ENCODE measurements around the gene UGT1A6. TPM values are rescaled to one million over a fixed set of nuclear protein-coding genes. Genes with fewer than 3 reads are reported as not detected.

UGT1A6 gene
- total RNA-seq, 1 experiment from 2014 or later, result not detected

GRCh38 chr2:233801357-233802131 is 108.9 kb downstream of the UGT1A6 start:
- DNase-seq (ENCODE audit: low spot score), result peak; percentile 85

GRCh38 chr2:233802132-233802815 is 109.6 kb downstream of the UGT1A6 start:
- DNase-seq (ENCODE audit: low spot score), result no peak

DNA sequence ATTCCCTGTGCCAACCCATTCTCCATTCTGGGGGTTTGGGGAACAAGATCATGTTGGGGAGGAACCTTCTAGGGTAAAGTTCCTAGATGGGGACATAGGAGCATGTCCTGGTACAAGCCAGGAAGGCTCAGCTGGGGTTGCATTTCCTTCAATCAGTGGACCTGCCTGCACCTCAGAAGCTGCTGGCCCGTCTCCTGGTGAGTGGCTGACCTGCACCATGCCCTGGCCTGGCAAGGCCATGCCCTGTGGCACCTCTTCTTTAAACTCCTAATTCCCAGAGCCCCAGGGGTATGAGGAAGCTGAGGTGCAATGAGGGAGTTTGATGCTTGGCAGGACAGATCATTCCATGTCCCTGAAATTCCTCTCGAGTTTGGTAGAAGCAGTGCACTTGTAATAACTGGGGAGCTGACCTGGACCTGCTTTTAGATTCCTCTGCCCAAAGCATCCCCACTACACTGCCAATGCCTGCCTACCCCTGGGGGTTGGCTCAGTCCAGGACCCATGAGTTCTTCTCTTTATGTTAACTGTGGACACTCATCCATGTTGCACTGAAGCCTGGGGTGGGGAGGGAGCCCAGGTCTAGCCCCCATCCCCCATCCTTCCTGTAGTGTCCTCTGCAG is 110.7 kb downstream of the UGT1A6 start:
- DNase-seq (ENCODE audit: low spot score), result no peak

DNA sequence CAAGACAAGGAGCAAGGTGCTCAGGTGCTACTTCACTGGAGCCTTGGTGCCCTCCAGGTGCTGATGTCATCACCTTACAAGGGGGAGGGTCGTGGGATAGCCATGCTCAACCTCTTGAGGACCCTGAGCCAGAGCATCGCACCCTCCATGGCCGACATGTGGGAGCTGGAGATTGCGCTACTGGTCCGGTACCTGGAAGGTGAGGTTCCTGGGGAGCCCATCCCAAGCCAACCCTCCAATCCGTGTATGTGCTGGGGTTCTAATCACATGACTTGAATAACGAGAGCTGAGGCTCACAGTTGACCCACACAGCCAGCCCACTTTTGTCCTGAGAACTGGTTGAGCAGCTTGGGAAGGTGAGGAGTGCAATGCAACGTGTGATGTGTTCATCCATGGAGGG is 111.3 kb downstream of the UGT1A6 start:
- DNase-seq (ENCODE audit: low spot score), result no peak

GRCh38 chr2:233807215-233807865 is 114.7 kb downstream of the UGT1A6 start:
- DNase-seq (ENCODE audit: low spot score), result no peak

DNA sequence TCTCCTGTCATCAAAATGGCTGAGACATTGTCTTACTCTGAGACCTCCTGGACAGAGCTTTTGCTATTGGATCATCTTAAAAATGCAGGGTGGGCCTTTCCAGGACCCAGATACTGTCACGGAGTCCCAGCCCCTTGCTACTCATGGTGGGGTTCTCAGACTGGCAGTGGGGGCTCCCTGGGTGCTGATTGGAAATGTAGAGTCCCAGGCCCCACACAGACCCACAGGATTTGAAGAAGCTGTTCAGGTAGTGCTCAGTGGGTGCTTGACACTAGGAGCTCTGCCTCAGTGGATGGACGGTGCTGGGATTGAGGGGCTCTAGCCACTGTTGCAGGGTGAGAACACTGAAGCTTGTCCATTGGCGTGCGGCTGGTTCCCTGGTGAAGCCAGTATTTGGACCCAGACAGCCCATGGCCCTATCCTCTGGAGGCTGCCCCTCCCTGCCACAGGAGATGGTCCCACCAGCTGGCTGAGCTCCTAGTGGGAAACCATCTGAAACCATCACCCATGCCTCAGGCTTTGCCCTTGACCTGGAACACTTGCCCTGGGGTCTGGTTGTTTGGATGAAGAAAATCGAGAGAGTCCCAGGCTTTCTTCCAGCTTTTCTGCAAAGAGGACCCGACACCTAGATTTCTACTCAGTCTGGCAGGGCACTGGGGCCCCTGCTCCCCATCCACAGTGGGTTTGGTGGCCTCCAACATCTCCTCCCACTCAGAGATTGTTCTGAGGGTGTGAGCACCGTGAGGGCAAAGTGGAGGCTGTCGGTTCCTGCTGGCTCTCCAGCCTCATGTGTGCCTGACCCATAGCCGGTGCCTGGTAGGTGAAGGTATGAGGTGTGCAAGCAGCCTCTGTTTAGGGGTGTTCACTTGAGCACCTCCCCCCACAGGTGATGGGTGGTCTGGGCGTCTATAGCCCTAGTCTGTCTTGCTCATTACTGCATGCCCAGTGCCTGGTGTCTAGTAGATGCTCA is 115.6 kb downstream of the UGT1A6 start:
- DNase-seq (ENCODE audit: low spot score), result no peak

GRCh38 chr2:233810385-233810784 is 117.7 kb downstream of the UGT1A6 start:
- no peak for DNase-seq (ENCODE audit: low spot score)

DNA sequence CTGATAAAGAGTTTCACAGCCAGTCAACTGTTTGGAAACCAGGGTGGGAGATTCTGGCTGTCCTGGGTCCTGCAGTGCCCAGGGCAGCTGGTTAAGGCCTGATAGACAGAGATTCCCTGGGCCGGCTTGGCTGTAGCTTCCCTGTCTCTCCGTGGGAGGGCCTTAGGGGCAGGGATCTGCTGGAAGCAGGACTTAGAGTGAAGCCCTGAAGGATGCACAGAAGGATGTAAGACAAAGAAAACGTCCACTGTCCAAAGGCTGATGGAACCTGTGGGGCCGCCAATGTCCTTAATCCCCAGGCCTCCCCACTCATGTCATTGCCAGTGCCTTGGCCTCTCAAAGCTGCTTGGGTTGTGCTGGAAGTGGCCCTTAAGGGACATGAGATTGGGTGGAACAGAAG is 118.4 kb downstream of the UGT1A6 start:
- no peak for DNase-seq (ENCODE audit: low spot score)

- DNase-seq (ENCODE audit: low spot score), result no peak
Measured at GRCh38 chr2:233811732-233812131, 119.0 kb downstream of the UGT1A6 start.

DNA sequence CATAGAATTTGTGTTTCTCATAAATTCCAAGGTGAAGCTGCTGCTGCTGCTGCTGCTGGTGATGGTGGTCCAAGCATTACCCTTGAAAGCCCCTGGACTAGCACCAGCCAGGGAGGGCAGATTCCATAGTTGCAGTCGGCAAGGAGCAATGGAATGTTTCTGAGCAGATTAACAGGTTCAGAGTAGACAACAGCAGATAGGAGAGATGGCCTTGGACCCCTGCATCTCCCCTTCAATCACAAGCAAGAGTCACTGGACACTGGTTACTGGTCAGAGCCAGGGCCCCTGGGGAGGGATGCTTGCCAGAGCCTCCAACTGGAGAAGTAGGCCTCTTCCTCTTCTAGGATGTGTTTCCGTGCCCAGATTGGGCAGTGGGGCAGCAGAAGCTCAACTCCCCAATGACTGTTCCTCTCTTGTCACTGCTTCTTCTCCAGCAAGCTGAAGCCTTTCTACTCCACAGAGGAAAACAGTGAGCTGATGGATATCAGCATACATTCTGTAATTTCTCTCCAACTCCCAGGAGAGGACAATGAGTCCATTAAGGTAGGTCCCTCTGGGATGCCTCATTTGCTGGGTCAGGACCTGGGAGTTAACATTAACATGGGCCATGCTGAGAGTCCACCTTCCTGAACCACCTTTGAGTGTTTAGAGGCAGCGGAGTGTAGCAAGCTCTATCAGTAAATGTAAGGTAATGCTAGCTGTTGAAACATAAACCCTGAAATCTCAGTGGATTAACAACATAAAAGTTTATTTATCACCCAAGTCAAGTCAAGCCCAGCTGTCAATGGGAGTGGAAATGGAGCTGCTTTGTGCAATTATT is 120.8 kb downstream of the UGT1A6 start:
- DNase-seq (ENCODE audit: low spot score), result no peak

DNA sequence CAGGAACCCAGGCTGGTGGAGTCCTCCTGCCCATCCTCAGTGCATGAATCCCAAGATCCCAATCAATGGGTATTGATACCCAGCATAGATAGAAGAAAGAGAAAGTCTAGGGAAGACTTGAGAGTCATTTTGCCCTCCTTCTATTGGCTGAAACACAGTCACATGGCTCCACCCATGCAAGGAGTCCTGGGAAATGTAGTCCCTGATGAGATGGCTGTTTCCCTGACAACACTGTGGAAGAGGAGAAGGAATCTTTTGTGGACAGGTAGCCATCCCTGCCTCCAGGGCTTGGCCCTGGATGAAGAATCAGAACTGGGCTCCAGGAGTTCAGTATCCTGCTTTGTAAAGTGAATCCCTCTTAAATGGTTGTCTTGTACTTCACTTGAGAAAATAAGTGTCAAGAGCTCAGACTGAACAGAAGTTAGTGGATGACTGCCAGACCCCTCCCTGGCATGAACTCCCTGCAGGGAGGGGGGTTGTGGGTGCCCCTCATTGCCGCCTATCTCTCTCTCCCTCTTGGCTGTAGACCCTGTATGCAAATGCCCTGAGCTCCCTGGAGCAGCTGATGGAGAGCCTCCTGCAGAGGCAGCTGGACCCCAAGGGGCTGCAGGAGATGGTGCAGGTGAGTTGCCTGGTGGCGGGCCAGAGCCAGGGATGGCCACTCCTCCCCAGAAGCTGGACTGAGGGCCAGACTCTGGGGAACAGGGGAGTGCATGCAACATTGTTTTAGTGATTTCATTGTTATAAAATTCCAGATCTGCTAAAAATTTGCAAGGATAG is 121.6 kb downstream of the UGT1A6 start:
- DNase-seq (ENCODE audit: low spot score), result no peak

DNA sequence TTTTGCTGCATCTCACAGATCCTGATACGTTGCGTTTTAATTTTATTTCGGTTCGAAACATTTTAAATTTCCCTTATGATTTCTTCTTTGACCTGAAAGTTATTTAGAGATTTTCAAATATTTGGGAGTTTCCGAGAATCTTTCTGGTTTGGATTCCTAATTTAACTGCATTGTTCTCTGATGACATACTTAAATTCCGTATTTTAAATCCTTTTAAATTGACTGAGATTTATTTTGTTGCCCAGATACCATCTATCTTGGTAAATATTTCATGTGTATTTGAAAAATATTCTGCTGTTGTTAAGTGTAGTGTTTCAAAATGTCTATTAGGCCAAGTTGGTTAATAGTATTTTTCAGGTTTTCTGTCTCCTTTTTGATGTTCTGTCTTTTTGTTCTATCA is 123.2 kb downstream of the UGT1A6 start:
- peak; percentile 23 for DNase-seq (ENCODE audit: low spot score)

DNA sequence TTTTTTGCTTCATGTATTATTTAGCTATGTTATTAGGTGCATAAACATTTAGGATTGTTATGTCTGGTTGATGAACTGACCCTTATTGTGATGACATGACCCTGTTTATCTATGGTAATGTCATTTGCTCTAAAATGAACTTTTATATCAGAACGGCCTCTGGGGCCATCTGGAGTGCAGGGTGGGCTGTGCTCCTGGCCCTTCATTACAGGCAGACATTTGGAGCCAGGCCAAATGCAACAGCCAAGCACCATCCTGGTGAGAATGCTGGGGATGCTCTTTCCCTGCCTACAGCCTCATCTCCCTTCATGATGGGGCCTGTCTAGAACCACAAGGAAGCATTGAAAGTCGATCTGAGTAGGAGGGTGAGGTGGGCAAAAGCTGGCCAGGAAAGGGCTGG is 123.6 kb downstream of the UGT1A6 start:
- DNase-seq (ENCODE audit: low spot score), result no peak

DNA sequence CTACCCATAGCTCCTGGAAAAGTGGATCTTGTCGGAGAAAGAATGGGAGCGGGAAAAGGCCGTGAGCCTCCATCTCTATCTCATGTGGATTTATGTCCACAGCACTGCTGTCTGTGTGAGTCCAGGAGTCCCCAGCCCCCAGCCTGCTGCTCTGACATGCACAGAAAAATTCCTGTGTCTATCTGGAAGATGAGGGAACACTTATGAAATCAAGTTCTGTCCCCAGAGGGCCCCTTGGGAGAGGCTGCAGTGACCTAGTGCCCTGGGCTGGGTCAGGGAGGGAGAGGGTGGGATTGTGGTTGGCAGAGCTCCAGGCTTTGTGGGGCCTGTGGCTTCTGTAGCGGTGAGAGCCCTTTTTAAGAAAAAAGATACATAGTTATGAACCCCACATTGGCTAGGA is 124.1 kb downstream of the UGT1A6 start:
- peak; percentile 14 for DNase-seq (ENCODE audit: low spot score)

DNA sequence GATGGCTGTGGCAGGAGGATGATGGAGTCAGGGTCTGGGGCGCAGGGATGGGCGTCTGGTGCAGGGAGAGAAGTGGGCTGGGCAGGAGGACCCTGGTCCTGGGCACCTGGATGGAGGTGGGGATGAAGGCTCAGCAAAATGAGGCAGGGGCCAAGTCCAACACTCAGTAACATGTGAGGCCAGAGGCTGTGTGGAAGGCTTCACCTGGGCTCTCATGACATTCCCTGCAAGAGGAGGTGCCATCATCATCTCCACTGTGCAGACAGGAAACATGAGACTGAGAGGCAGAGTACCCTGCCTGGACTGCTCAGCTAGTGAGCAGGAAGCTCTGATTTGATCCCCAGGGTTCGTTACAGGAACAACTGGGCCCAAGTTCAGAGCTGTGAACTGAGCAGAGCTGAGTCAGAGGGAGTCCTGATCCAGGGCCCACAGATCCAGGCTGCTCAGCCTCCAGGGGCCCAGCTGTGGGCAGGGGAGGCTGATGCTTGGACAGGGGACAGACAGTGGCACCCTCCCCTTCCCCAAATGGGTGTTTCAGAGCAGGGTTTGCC is 124.7 kb downstream of the UGT1A6 start:
- no peak for DNase-seq (ENCODE audit: low spot score)

DNA sequence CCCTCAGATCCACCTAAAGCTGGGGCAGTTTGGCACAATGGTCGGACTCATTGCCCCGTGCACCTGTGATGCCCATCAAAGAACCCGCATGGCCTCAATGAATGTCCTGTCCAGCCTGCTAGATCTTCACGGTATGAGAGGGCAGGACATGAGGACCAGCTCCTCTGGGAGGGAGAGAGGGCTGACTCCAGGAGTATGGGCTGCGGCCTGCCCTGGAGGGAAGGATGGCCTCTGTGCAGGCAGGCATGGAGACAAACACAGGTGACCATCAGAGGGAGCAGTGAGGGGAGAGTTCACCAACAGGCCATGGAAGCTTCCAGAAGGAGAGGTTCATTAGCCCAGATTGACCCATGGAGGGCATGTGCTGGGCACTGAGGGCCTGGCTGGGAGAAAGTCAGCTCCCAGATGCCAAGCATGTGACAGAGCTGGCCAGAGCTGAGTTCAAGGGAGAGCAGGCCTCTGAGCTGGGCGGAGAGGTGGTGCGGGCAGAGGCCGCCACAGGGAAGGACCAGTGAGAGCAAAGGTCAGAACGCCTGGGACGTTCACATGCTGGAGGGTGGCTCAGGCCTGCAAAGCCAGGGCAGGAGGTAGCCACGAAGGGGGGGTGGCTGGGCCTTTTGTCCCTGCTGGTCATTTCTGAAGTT is 125.4 kb downstream of the UGT1A6 start:
- no peak for DNase-seq (ENCODE audit: low spot score)

DNA sequence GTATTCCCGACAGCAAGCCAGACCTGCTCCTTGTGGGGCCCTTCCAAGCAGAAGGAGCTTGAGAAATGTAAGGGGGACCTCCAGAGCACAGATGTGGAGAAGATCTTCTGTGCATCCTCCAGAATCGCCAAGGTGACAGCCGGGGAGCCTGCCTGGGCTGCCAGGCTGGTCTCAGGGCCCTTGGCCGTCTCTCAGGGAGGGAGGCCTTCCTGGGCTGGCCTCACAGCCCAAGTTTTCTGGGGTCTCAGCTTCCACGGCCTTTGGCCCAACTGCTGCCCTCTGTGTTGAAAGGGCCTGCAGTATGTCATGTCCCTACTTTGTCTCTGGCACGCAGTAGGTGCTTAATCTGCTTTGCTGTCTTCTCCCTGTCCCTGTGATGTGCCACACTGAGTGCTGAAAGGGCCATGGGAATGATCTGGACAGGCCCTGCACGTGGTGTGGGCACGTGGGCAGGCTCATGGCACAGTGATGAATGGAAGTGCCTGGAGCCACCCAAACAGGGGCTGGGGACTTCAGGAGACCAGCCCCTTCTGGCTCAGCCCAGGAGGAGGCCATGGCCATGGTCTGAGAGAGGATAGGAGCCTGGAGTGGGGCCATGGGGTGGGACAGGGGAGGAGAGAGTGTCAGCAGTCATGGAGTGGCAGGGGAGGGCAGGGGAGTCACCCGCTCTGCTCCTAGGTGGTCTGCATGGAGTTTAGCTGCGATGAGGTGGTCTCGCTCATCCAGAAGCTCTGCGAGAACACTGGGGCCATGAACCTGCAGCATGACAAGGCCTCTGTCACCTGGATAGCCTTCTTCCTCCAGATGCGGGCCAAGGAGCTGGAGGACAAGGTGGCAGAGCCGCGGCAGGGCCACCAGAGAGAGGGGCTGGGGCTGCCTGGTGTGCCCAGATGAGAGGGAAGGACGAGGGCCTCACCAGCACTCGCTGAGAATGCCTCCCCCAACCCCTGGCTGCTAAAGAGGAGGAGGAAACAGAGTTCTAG is 126.2 kb downstream of the UGT1A6 start:
- DNase-seq (ENCODE audit: low spot score), result no peak
